ENCODE data around the gene ABHD16A. TPM values are rescaled to one million over a fixed set of nuclear protein-coding genes. Genes with fewer than 3 reads are reported as not detected.

Gene ABHD16A
- total RNA-seq, 1 experiment from 2014 or later: 89.9 TPM

- CTCF ChIA-PET: interaction anchor here (0.6 to 2.5 kb wide), 6 partner anchors 13 to 702 kb away, joined by 3 to 23 read pairs (median 5); partner anchors contain the start of genes BAG6 and MSH5
- Mint-ChIP-seq H3K36me3 (ENCODE audit: insufficient read depth, unreplicated experiment) (peaks cover 94% of the 10 kb centered on the region), H3K27me3 (ENCODE audit: unreplicated experiment) (no peaks in the 10 kb centered on the region), H3K27ac (ENCODE audit: unreplicated experiment) (peak within 1 kb of the TSS; percentile 91), H3K4me3 (ENCODE audit: low read depth, unreplicated experiment) (peak within 1 kb of the TSS; percentile 92), H3K4me1 (ENCODE audit: low read depth, unreplicated experiment) (peaks cover 49% of the 10 kb centered on the region), H3K9me3 (ENCODE audit: low read depth, unreplicated experiment) (no peaks in the 10 kb centered on the region)
- TF ChIP-seq CTCF (IDR thresholded peaks at IDR 0.05; ENCODE audit: unreplicated experiment): no peak
- BruUV-seq (replicated peaks): no TSS peak
- intact Hi-C loops (cut with micrococcal nuclease; ENCODE audit: unreplicated experiment): loop anchor here (1.0 kb wide), 1 partner anchor 280 kb away; no protein-coding TSS in a partner anchor
- peak; percentile 100 for DNase-seq
These were observed 37.4 kb downstream of the ABHD16A start, which contains the start of gene CSNK2B for GRCh38 chr6:31665501-31666336. TSS of gene CSNK2B (plus strand) at chr6:31666080. CDS start at chr6:31666832, 752 bp downstream.

GRCh38 chr6:31664790-31665500, 38.2 kb downstream of the ABHD16A start, which contains the start of gene GPANK1:
TSS of gene GPANK1 (minus strand) at chr6:31664997. CDS start at chr6:31664478, 519 bp downstream.
- no TSS peak for BruUV-seq (replicated peaks)
- Mint-ChIP-seq H3K36me3 (ENCODE audit: insufficient read depth, unreplicated experiment) (peaks cover 94% of the 10 kb centered on the region), H3K4me3 (ENCODE audit: low read depth, unreplicated experiment) (peak within 1 kb of the TSS; percentile 92), H3K9me3 (ENCODE audit: low read depth, unreplicated experiment) (no peaks in the 10 kb centered on the region), H3K27ac (ENCODE audit: unreplicated experiment) (peak within 1 kb of the TSS; percentile 91), H3K4me1 (ENCODE audit: low read depth, unreplicated experiment) (peaks cover 49% of the 10 kb centered on the region), H3K27me3 (ENCODE audit: unreplicated experiment) (no peaks in the 10 kb centered on the region)
- CTCF ChIA-PET: interaction anchor here (0.6 to 2.5 kb wide), 6 partner anchors 9 to 701 kb away, joined by 3 to 23 read pairs (median 4); partner anchors contain the start of genes BAG6 and MSH5
- intact Hi-C loops (cut with micrococcal nuclease; ENCODE audit: unreplicated experiment): loop anchor here (1.0 kb wide), 1 partner anchor 280 kb away; no protein-coding TSS in a partner anchor
- peak; percentile 2 for TF ChIP-seq CTCF (IDR thresholded peaks at IDR 0.05; ENCODE audit: unreplicated experiment)
- peak; percentile 90 for DNase-seq

- Mint-ChIP-seq H3K9me3 (ENCODE audit: low read depth, unreplicated experiment) (no peaks in the 10 kb centered on the region), H3K27ac (ENCODE audit: unreplicated experiment) (peak overlapping the region; percentile 91), H3K36me3 (ENCODE audit: insufficient read depth, unreplicated experiment) (peaks cover 97% of the 10 kb centered on the region), H3K4me3 (ENCODE audit: low read depth, unreplicated experiment) (peak overlapping the region; percentile 92), H3K27me3 (ENCODE audit: unreplicated experiment) (no peaks in the 10 kb centered on the region), H3K4me1 (ENCODE audit: low read depth, unreplicated experiment) (peaks cover 57% of the 10 kb centered on the region)
- intact Hi-C loops (cut with micrococcal nuclease; ENCODE audit: unreplicated experiment): no loop called here
- DNase-seq: no peak
- CTCF ChIA-PET: interaction anchor here (0.6 to 2.5 kb wide), 5 partner anchors 10 to 1761 kb away, joined by 3 to 23 read pairs (median 4); partner anchors contain the start of genes BAG6 and MSH5
- TSS peak; percentile 52 for BruUV-seq (replicated peaks)
- TF ChIP-seq CTCF (IDR thresholded peaks at IDR 0.05; ENCODE audit: unreplicated experiment): no peak
These were observed 38.9 kb downstream of the ABHD16A start for GRCh38 chr6:31663961-31664789.
